ENCODE results near the gene JAM3. TPM values are rescaled to one million over a fixed set of nuclear protein-coding genes. Genes with fewer than 3 reads are reported as not detected.

JAM3 gene
- 30.0 and 36.5 TPM in 2 replicates for total RNA-seq (2021)
- long read RNA-seq, transcript JAM3-201 (9 exons, 3,912 nt), result major isoform, 216 of 260 reads
- long read RNA-seq, partial matches to known transcripts, result 8 of 260 reads
- long read RNA-seq, other reads (novel, unspliced or antisense), result 35 of 260 reads

GRCh38 chr11:134068829-134069425, at the start of gene JAM3:
Gene JAM3, plus strand, starts transcription at chr11:134069072. Its CDS starts 12 bp downstream, at chr11:134069084.
- Histone ChIP-seq H3T11ph (ENCODE audit: low read length) (no peak within 1 kb of the TSS), H3K14ac (ENCODE audit: insufficient read depth, low read length) (0 out of 2 replicates have a peak within 1 kb of the TSS, but pooled peaks have one; percentile 74), H2BK15ac (ENCODE audit: low read depth, low read length) (no peak within 1 kb of the TSS), H3K4me2 (ENCODE audit: insufficient read depth, insufficient read length, low read length) (peak within 1 kb of the TSS; percentile 74), H4K91ac (ENCODE audit: insufficient read length, low read depth, low read length) (no peak within 1 kb of the TSS), H3K9ac (ENCODE audit: extremely low read depth, insufficient read length, low read length) (no peak within 1 kb of the TSS), H3K9me3 (ENCODE audit: control insufficient read depth, low read depth, low read length) (no peaks in the 10 kb centered on the region), H3K18ac (ENCODE audit: insufficient read length, low read depth, low read length) (peak within 1 kb of the TSS; percentile 81), H2BK20ac (ENCODE audit: low read depth, low read length, poor library complexity, severe bottlenecking) (no peak within 1 kb of the TSS), H2BK12ac (ENCODE audit: insufficient read length, low read depth, low read length) (no peak within 1 kb of the TSS), H2BK5ac (ENCODE audit: insufficient read length, low read length) (no peak within 1 kb of the TSS), H3K4ac (ENCODE audit: low read depth, low read length) (no peak within 1 kb of the TSS), H4K8ac (replicated peaks; ENCODE audit: insufficient read length, low read depth, low read length) (no peak within 1 kb of the TSS), H2AK5ac (ENCODE audit: insufficient read length, low read length) (no peak within 1 kb of the TSS), H3K23me2 (ENCODE audit: insufficient read length, low read depth, low read length, poor library complexity, severe bottlenecking) (no peaks in the 10 kb centered on the region), H3K23ac (ENCODE audit: insufficient read length, low read depth, low read length) (no peak within 1 kb of the TSS), H3K79me1 (ENCODE audit: insufficient read depth, low read depth, low read length, poor library complexity, severe bottlenecking) (no peaks in the 10 kb centered on the region), H3K27me3 (ENCODE audit: insufficient read depth, low read length) (no peaks in the 10 kb centered on the region; the same call in 1 of the 2 replicates), H2AFZ (ENCODE audit: low read length) (no peak within 1 kb of the TSS), H3K27ac (ENCODE audit: insufficient read length, low read depth, low read length) (no peak within 1 kb of the TSS), H3K4me1 (ENCODE audit: insufficient read depth, low read length) (no peaks in the 10 kb centered on the region; the same call in 1 of the 2 replicates), H4K20me1 (ENCODE audit: control insufficient read depth, insufficient read depth, insufficient read length) (no peaks in the 10 kb centered on the region), H3K79me2 (ENCODE audit: insufficient read depth, low read length) (peaks cover 3% of the 10 kb centered on the region; the same call in 1 of the 2 replicates), H3K56ac (ENCODE audit: insufficient read length, low read depth, low read length) (no peak within 1 kb of the TSS), H2BK120ac (ENCODE audit: low read depth, low read length, poor library complexity, severe bottlenecking) (no peak within 1 kb of the TSS), H4K5ac (ENCODE audit: insufficient read length, low read depth, low read length) (no peak within 1 kb of the TSS)
- Mint-ChIP-seq H3K36me3 (ENCODE audit: insufficient read depth in 1 of 3, low read depth in 3 of 3) (0 out of 7 replicates have a peak, but pooled peaks cover 0 to 2% (median 0%) of the 10 kb centered on the region in 3 experiments), H3K27me3 (ENCODE audit: low read depth) (peaks cover 30% of the 10 kb centered on the region), H3K9me3 (no peaks in the 10 kb centered on the region), H3K27ac (peak within 1 kb of the TSS; percentile 36 to 98 (median 85); a peak in 3 of 7 replicates), H3K4me1 (peaks cover 20 to 44% of the 10 kb centered on the region in 2 experiments), H3K4me3 (peak within 1 kb of the TSS; percentile 98)
- TF ChIP-seq CTCF (conservative IDR thresholded peaks at IDR 0.05), result no peak
- peak; percentile 98 for DNase-seq
- WGBS (ENCODE audit: extremely low coverage, insufficient read length, low lambda C conversion rate), result no CpG with 5 or more reads among the region's 57 CpGs

All from H9 (cell line).